PC-9 (cell line): Measurements from ENCODE around the gene LIN7B. TPM values are rescaled to one million over a fixed set of nuclear protein-coding genes. Genes with fewer than 3 reads are reported as not detected.
A peak's percentile ranks its signal among the peaks of the same experiment; 100 is the strongest.

Experiments used
- BruUV-seq: library from RNA; stranded (reverse); fragments of 400-500 nt; replicated peaks from 2 replicates; lab custom pipeline; 2021; lab: Mats Ljungman, UMichigan
- CTCF ChIA-PET: fragments of 300-600 bp; sonication (Branson Sonifier 250); formaldehyde crosslinking; loops from one replicate; lab custom pipeline; 2022; ENCODE audit warnings: antibody characterized with exemption; lab: Charles Lee
- POLR2A ChIA-PET: fragments of 300-600 bp; sonication (Branson Sonifier 250); formaldehyde crosslinking; loops from one replicate; lab custom pipeline; 2022; ENCODE audit warnings: antibody characterized with exemption; ENCODE audit not compliant: unreplicated experiment; lab: Charles Lee
- DNase-seq, 2 experiments: peaks; one replicate each; pipeline versions ENCODE4 v3.0.0 to v3.0.0-alpha.2; 2015 to 2022; ENCODE audit warnings: mixed read lengths in 1 of 2
- H2AFZ ChIP-seq: fragments of 200-600 bp; sonication (generic); 2 replicates; pipeline ENCODE4 v1.8.1; 2017; ENCODE audit warnings: antibody characterized with exemption
- H3F3A ChIP-seq: fragments of 200-600 bp; sonication (generic); 2 replicates; pipeline ENCODE4 v1.8.1; 2017; ENCODE audit warnings: antibody characterized with exemption, mild to moderate bottlenecking, low read depth; ENCODE audit not compliant: insufficient read depth
- H3K27ac ChIP-seq: fragments of 200-600 bp; sonication (generic); 2 replicates; pipeline ENCODE4 v1.6.1; 2016; ENCODE audit warnings: mixed run types
- H3K27me3 ChIP-seq: fragments of 200-600 bp; sonication (generic); 2 replicates; pipeline ENCODE4 v1.6.1; 2016; ENCODE audit warnings: low read depth, mixed run types; ENCODE audit not compliant: insufficient read depth
- H3K36me3 ChIP-seq: fragments of 200-600 bp; sonication (generic); 2 replicates; pipeline ENCODE4 v1.6.1; 2016; ENCODE audit warnings: low read depth, mixed run types
- H3K4me1 ChIP-seq: fragments of 200-600 bp; sonication (generic); replicated peaks from 2 replicates; pipeline ENCODE4 v1.6.1; 2016; ENCODE audit warnings: mixed run types; ENCODE audit not compliant: insufficient read depth
- H3K4me2 ChIP-seq: fragments of 200-600 bp; sonication (generic); 2 replicates; pipeline ENCODE4 v1.6.1; 2017; ENCODE audit warnings: mixed run types
- H3K4me3 ChIP-seq: fragments of 200-600 bp; sonication (generic); 2 replicates; pipeline ENCODE4 v1.6.1; 2016; ENCODE audit warnings: mixed run types
- H3K79me2 ChIP-seq: fragments of 200-600 bp; sonication (generic); 2 replicates; pipeline ENCODE4 v1.6.1; 2017; ENCODE audit warnings: low read depth, mixed run types
- H3K9me2 ChIP-seq: fragments of 200-600 bp; sonication (generic); 2 replicates; pipeline ENCODE4 v1.8.1; 2017; ENCODE audit warnings: mild to moderate bottlenecking; ENCODE audit not compliant: insufficient read depth
- H3K9me3 ChIP-seq: fragments of 200-600 bp; sonication (generic); 2 replicates; pipeline ENCODE4 v1.8.1; 2016; ENCODE audit warnings: low read depth; ENCODE audit not compliant: insufficient read depth
- H4K20me1 ChIP-seq: fragments of 200-600 bp; sonication (generic); 2 replicates; pipeline ENCODE4 v1.8.1; 2017; ENCODE audit not compliant: insufficient read depth
- EZH2 ChIP-seq: fragments of 200-600 bp; sonication (generic); IDR thresholded peaks from 2 replicates; pipeline ENCODE4 v1.8.0; 2017; ENCODE audit warnings: antibody characterized with exemption, low read depth
- intact Hi-C: fragments of 100-400 bp; cut with micrococcal nuclease; formaldehyde crosslinking; loops from one replicate; pipeline ENCODE4 v1.10.0; 2022; ENCODE audit not compliant: unreplicated experiment
- total RNA-seq: library from RNA; stranded (reverse); gene quantifications from 2 replicates; pipeline ENCODE4 v1.2.3, GENCODE V29; 2021
- TF ChIP-seq, protein P1 (sequence below): fragments of 200-600 bp; sonication (generic); conservative IDR thresholded peaks from 2 replicates; pipeline ENCODE4 v1.6.1; 2017; ENCODE audit warnings: mixed run types, antibody characterized with exemption, mild to moderate bottlenecking, moderate library complexity

Gene LIN7B
- total RNA-seq, 1 experiment from 2014 or later, result 7.0 TPM

DNA sequence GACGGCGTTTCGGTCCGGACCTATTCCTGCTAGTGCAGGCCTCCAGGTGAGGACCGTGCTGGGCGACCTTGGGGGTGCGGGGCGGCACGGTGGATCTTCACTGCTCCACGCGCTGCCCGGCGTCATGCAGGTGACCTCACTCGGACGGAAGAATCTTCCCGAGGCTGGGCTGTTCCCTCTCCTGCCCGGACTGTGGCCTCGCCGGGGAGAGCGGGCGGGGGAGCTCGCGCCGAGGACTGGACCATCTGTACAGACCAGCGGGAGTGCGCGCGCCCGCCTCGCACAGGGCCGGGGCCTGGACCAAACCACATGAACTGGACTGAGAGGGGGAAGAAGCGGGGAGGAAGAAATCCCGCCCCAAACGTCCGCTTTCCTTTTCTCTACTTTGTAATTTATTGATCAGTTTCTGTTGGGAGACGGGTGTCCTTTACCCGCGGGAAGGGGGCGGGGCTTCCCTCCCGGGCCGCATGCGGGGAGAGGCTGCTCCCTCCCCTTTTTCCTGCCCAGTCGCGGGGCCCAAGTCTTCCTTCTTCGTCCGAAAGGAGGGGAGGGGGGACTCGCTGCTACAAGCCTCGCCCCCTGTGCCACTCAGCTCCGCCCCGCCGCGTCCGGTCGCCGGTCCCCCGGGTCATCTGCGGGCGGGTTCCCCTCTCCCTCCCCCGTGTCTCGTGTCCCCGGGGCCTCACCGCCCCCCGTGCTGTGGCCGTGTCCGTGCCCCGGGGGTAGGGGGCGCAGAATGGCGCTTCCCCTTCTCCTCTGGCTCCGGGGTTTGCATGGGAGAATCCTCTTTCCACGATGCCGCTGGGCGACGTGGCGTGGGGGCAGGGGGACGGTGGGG is 36.2 kb downstream of the LIN7B start:
- no peaks in the 10 kb centered on the region for H3K79me2 ChIP-seq
- peaks cover 22% of the 10 kb centered on the region; the same call in 1 of the 2 replicates for H3F3A ChIP-seq
- intact Hi-C loops, result no loop called here
- ChIA-PET POLR2A (interaction anchor here (0.6 to 0.7 kb wide), 3 partner anchors 175 to 1053 kb away, joined by 6 to 11 read pairs (median 9); partner anchors contain the start of gene MYH14), CTCF (interaction anchor here (0.6 to 0.7 kb wide), 3 partner anchors 21 to 277 kb away, joined by 3 to 5 read pairs (median 4); no protein-coding TSS in a partner anchor)
- H2AFZ ChIP-seq, result peak overlapping the region; percentile 92
- peaks cover 16% of the 10 kb centered on the region; the same call in 1 of the 2 replicates for H3K4me1 ChIP-seq
- H4K20me1 ChIP-seq, result no peaks in the 10 kb centered on the region
- no peaks in the 10 kb centered on the region for H3K9me2 ChIP-seq
- H3K36me3 ChIP-seq, result no peaks in the 10 kb centered on the region
- peak; percentile 63 to 85 for DNase-seq
- TF ChIP-seq EZH2, result no peak
- TF ChIP-seq, protein P1, sequence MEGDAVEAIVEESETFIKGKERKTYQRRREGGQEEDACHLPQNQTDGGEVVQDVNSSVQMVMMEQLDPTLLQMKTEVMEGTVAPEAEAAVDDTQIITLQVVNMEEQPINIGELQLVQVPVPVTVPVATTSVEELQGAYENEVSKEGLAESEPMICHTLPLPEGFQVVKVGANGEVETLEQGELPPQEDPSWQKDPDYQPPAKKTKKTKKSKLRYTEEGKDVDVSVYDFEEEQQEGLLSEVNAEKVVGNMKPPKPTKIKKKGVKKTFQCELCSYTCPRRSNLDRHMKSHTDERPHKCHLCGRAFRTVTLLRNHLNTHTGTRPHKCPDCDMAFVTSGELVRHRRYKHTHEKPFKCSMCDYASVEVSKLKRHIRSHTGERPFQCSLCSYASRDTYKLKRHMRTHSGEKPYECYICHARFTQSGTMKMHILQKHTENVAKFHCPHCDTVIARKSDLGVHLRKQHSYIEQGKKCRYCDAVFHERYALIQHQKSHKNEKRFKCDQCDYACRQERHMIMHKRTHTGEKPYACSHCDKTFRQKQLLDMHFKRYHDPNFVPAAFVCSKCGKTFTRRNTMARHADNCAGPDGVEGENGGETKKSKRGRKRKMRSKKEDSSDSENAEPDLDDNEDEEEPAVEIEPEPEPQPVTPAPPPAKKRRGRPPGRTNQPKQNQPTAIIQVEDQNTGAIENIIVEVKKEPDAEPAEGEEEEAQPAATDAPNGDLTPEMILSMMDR, result no peak
- H3K9me3 ChIP-seq, result no peaks in the 10 kb centered on the region
- no peaks in the 10 kb centered on the region for H3K27me3 ChIP-seq
- TSS peak; percentile 78 for BruUV-seq
- peak overlapping the region; percentile 99 for H3K4me2 ChIP-seq
- H3K4me3 ChIP-seq, result peak overlapping the region; percentile 88
- peak overlapping the region; percentile 37 for H3K27ac ChIP-seq

DNA sequence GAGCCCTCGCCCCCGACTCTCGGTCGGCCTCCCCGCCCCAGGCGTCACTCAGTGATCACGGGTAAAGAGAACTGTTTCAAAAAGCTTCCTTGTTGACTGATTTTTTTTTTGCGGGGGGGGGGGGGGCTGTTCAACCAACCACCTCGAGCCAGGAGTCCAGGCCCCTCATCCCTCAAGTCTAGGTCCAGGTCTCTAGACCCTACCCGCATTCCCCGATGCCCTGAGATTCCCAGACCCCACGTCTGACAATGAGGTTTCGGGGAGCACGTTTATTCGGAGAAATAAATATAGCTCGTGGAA is 36.7 kb downstream of the LIN7B start:
- no peaks in the 10 kb centered on the region for H3K36me3 ChIP-seq
- no peaks in the 10 kb centered on the region for H3K9me2 ChIP-seq
- DNase-seq, result peak in 1 of 2 experiments; percentile 28
- H2AFZ ChIP-seq, result peak overlapping the region; percentile 92
- intact Hi-C loops, result no loop called here
- no peaks in the 10 kb centered on the region for H3K79me2 ChIP-seq
- no peak for TF ChIP-seq EZH2
- TF ChIP-seq, protein P1, result no peak
- H3F3A ChIP-seq, result peaks cover 20% of the 10 kb centered on the region; the same call in 1 of the 2 replicates
- ChIA-PET CTCF (interaction anchor here (0.7 kb wide), 1 partner anchor 21 kb away, joined by 4 read pairs; no protein-coding TSS in a partner anchor), POLR2A (interaction anchor here (0.7 kb wide), 1 partner anchor 175 kb away, joined by 6 read pairs; no protein-coding TSS in a partner anchor)
- BruUV-seq, result no TSS peak
- H4K20me1 ChIP-seq, result no peaks in the 10 kb centered on the region
- no peaks in the 10 kb centered on the region for H3K9me3 ChIP-seq
- H3K27me3 ChIP-seq, result no peaks in the 10 kb centered on the region
- no peak overlapping the region for H3K27ac ChIP-seq
- H3K4me3 ChIP-seq, result peak overlapping the region; percentile 88
- peaks cover 16% of the 10 kb centered on the region; the same call in 1 of the 2 replicates for H3K4me1 ChIP-seq
- peak overlapping the region; percentile 99 for H3K4me2 ChIP-seq

DNA sequence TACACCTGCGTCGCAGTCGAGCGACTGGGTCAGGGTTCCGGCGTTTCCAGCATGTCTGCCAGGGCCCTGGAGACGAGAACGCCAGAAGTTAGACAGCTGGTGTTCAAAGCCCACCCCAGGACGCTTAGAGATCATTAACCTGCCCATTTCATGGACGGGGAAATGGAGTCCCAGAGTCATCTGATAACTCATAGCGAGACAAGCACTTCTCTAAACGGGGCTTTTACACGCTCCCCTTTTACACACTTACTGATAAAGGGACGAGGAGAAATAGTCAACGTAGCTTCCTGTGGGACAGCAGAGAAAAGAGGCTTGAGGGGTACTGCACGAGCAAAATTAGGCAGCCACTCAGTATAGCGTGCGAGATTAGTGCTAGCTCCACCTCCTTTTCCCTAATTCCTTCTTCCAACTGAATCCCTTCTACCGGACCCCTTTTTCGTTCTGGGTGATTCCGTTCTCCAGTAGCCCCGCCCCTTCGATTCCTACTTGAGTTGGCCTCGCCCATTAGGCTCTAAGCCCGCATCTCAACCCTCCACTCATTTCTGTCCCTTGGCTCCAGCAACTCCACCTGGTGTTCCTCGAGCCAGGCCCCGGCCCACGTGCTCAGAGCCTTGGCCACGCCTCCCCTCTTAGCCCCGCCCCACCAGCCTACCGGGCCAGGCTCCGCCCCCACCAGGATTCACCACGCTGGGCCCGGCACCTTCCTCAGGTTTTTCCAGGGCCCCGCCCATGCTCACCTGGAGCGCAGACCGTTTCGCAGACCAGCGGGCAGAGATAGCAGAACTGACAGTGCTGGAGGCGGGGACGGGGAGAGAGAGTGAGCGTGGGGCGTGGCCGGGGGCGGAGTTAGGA is 37.3 kb downstream of the LIN7B start:
- H3F3A ChIP-seq, result peaks cover 18% of the 10 kb centered on the region; the same call in 1 of the 2 replicates
- BruUV-seq, result no TSS peak

More for the DNA sequence above, 37.3 kb downstream of the LIN7B start:
- H3K79me2 ChIP-seq, result no peaks in the 10 kb centered on the region
- H3K4me2 ChIP-seq, result peak overlapping the region; percentile 99
- ChIA-PET POLR2A (no interaction called here), CTCF (no interaction called here)
- no peak overlapping the region for H2AFZ ChIP-seq
- H3K9me2 ChIP-seq, result no peaks in the 10 kb centered on the region
- no peaks in the 10 kb centered on the region for H3K27me3 ChIP-seq
- H3K36me3 ChIP-seq, result no peaks in the 10 kb centered on the region
- DNase-seq, result peak; percentile 88 to 92
- no peak for TF ChIP-seq EZH2
- TF ChIP-seq, protein P1, result no peak
- peaks cover 16% of the 10 kb centered on the region; the same call in 1 of the 2 replicates for H3K4me1 ChIP-seq
- no peaks in the 10 kb centered on the region for H3K9me3 ChIP-seq
- peak overlapping the region; percentile 10; the same call in 1 of the 2 replicates for H3K4me3 ChIP-seq
- intact Hi-C loops, result no loop called here
- H4K20me1 ChIP-seq, result no peaks in the 10 kb centered on the region
- no peak overlapping the region for H3K27ac ChIP-seq
